Epithelial cell of esophagus (primary cell): ENCODE data around the gene SLC17A2.

Experiments
- DNase-seq: peaks from one replicate; pipeline ENCODE4 v3.0.0; 2010; ENCODE audit warnings: low read depth
- H3K4me3 ChIP-seq: 2 replicates; pipeline ENCODE4 v1.5.1; 2011; ENCODE audit warnings: mild to moderate bottlenecking, low read length, control low read depth
- TF ChIP-seq, protein P1 (sequence below): IDR thresholded peaks from 2 replicates; pipeline ENCODE4 v1.5.1; 2011; ENCODE audit warnings: low read depth, mild to moderate bottlenecking, low read length, control low read depth, inconsistent platforms; ENCODE audit not compliant: insufficient read depth; ENCODE audit errors: missing control alignments

SLC17A2 gene, protein sequence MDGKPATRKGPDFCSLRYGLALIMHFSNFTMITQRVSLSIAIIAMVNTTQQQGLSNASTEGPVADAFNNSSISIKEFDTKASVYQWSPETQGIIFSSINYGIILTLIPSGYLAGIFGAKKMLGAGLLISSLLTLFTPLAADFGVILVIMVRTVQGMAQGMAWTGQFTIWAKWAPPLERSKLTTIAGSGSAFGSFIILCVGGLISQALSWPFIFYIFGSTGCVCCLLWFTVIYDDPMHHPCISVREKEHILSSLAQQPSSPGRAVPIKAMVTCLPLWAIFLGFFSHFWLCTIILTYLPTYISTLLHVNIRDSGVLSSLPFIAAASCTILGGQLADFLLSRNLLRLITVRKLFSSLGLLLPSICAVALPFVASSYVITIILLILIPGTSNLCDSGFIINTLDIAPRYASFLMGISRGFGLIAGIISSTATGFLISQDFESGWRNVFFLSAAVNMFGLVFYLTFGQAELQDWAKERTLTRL

GRCh38 chr6:25930532-25931410 lies at the start of gene SLC17A2:
TSS of gene SLC17A2 (minus strand) at chr6:25930691. CDS start at chr6:25925796, 4,895 bp downstream.
- TF ChIP-seq, protein P1, sequence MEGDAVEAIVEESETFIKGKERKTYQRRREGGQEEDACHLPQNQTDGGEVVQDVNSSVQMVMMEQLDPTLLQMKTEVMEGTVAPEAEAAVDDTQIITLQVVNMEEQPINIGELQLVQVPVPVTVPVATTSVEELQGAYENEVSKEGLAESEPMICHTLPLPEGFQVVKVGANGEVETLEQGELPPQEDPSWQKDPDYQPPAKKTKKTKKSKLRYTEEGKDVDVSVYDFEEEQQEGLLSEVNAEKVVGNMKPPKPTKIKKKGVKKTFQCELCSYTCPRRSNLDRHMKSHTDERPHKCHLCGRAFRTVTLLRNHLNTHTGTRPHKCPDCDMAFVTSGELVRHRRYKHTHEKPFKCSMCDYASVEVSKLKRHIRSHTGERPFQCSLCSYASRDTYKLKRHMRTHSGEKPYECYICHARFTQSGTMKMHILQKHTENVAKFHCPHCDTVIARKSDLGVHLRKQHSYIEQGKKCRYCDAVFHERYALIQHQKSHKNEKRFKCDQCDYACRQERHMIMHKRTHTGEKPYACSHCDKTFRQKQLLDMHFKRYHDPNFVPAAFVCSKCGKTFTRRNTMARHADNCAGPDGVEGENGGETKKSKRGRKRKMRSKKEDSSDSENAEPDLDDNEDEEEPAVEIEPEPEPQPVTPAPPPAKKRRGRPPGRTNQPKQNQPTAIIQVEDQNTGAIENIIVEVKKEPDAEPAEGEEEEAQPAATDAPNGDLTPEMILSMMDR: no peak
- H3K4me3 ChIP-seq: no peak within 1 kb of the TSS
- no peak for DNase-seq

- DNase-seq: no peak
- TF ChIP-seq, protein P1: no peak
- no peak overlapping the region for H3K4me3 ChIP-seq
These were observed 45.6 kb upstream of the SLC17A2 start for GRCh38 chr6:25975923-25976560.

- no peak overlapping the region for H3K4me3 ChIP-seq
- TF ChIP-seq, protein P1: no peak
- no peak for DNase-seq
These were observed 43.5 kb upstream of the SLC17A2 start for GRCh38 chr6:25973923-25974555.

GRCh38 chr6:25972902-25973301 lies 42.4 kb upstream of the SLC17A2 start:
- DNase-seq: peak; percentile 25
- no peak overlapping the region for H3K4me3 ChIP-seq

DNA sequence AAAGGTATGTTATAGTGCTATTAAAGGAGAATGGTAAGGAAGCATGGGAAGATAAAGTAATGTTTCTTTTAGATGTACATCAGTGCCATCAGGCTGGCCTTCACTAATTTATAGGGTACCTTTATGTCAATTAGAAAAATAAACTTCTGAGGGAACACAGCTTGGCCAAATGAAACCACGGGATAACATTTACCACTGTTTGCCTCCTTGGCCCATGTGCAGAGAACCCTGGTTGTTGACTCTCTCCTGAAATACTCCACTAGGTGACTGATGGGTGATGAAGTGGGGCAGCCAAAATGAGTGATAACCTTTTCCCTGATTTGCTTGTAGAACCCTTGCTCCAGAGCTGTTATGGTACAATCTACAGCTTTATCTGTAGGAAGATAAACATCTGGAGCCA lies 41.6 kb upstream of the SLC17A2 start:
- DNase-seq: no peak
- TF ChIP-seq, protein P1: no peak
- no peak overlapping the region for H3K4me3 ChIP-seq

More at GRCh38 chr6:25972902-25973301, 42.4 kb upstream of the SLC17A2 start:
- TF ChIP-seq, protein P1: no peak

- DNase-seq: peak; percentile 78
- TF ChIP-seq, protein P1: no peak
- H3K4me3 ChIP-seq: no peak overlapping the region
These were observed 40.8 kb upstream of the SLC17A2 start for GRCh38 chr6:25971187-25971821.
